ENCODE measurements around the gene RAP1GDS1.

GRCh38 chr4:98466868-98467599, 205.8 kb downstream of the RAP1GDS1 start:
- TF ChIP-seq POLR2A (IDR thresholded peaks at IDR 0.05) (no peak), CTCF (IDR thresholded peaks at IDR 0.05) (no peak), POLR2AphosphoS5 (IDR thresholded peaks at IDR 0.05) (no peak)

All from breast epithelium (tissue), 3 donors.